Activated T-cell treated with anti-CD3 and anti-CD28 coated beads for 1 hour (primary cell): ENCODE measurements around the gene PRPF38B.
"Not testable (repeated sequence)": the region's sequence is repeated elsewhere in the genome, so short reads cannot be mapped to it uniquely, and the experiment has no call there.

Experiments used
- DNase-seq: peaks from one replicate; pipeline ENCODE4 v3.0.0-alpha.2; 2020; ENCODE audit warnings: low read depth

PRPF38B gene

GRCh38 chr1:108679586-108680213, 12.4 kb upstream of the PRPF38B start:
- no peak for DNase-seq

- not testable (repeated sequence) for DNase-seq
These were observed 10.4 kb upstream of the PRPF38B start for GRCh38 chr1:108681701-108682100.

- no peak for DNase-seq
These were observed 6.6 kb upstream of the PRPF38B start for GRCh38 chr1:108685529-108685928.

- no peak for DNase-seq
These were observed 5.3 kb upstream of the PRPF38B start for GRCh38 chr1:108686614-108687313.

GRCh38 chr1:108691128-108691941, 775 bp upstream of the PRPF38B start:
- no peak for DNase-seq

GRCh38 chr1:108692724-108693655, 880 bp downstream of the PRPF38B start:
- peak; percentile 52 for DNase-seq

- DNase-seq: no peak
These were observed 3.4 kb downstream of the PRPF38B start for GRCh38 chr1:108695535-108695934.

GRCh38 chr1:108699375-108700332, 7.5 kb downstream of the PRPF38B start:
- DNase-seq: no peak

GRCh38 chr1:108701176-108701849, 9.2 kb downstream of the PRPF38B start:
- DNase-seq: no peak

GRCh38 chr1:108702109-108702508, 10.0 kb downstream of the PRPF38B start:
- not testable (repeated sequence) for DNase-seq

GRCh38 chr1:108703939-108704338, 11.8 kb downstream of the PRPF38B start:
- DNase-seq: no peak

- DNase-seq: no peak
These were observed 12.4 kb downstream of the PRPF38B start for GRCh38 chr1:108704496-108704895.

GRCh38 chr1:108706643-108707042, 14.5 kb downstream of the PRPF38B start:
- DNase-seq: no peak

- DNase-seq: peak; percentile 47
These were observed 16.9 kb downstream of the PRPF38B start for GRCh38 chr1:108708691-108709660.

GRCh38 chr1:108712606-108713150, 20.6 kb downstream of the PRPF38B start, which contains the start of gene FNDC7:
Gene FNDC7, plus strand, starts transcription at chr1:108712908. Its CDS starts 26 bp downstream, at chr1:108712934.
- DNase-seq: no peak

GRCh38 chr1:108715932-108716331, 23.8 kb downstream of the PRPF38B start:
- no peak for DNase-seq

- no peak for DNase-seq
These were observed 24.5 kb downstream of the PRPF38B start for GRCh38 chr1:108716437-108717230.
